Neutrophil (primary cell): ENCODE data around the gene SPIRE2.

ENCODE experiments used
- H3K27ac ChIP-seq: fragments of 200-600 bp; sonication (generic); 2 replicates; pipeline ENCODE4 v1.5.1; 2016; ENCODE audit warnings: mild to moderate bottlenecking, moderate library complexity
- H3K27me3 ChIP-seq: fragments of 200-600 bp; sonication (generic); 2 replicates; pipeline ENCODE4 v1.6.0; 2016; ENCODE audit warnings: mild to moderate bottlenecking
- H3K36me3 ChIP-seq: fragments of 200-600 bp; sonication (generic); 2 replicates; pipeline ENCODE4 v1.5.1; 2017
- H3K4me1 ChIP-seq, 2 experiments: fragments of 200-600 bp in 1 of 2; sonication (generic) in 1 of 2; 1 replicate in 1 of 2; 2 replicates in 1 of 2; pipeline versions ENCODE4 v1.5.1 to v1.6.1; 2013 to 2016; ENCODE audit warnings: low read depth in 1 of 2, low read length in 1 of 2, mild to moderate bottlenecking in 1 of 2, moderate library complexity in 1 of 2; ENCODE audit not compliant: control insufficient read depth in 1 of 2, insufficient read depth in 1 of 2
- H3K4me3 ChIP-seq, 2 experiments: fragments of 200-600 bp in 1 of 2; sonication (generic) in 1 of 2; 1 replicate in 1 of 2; 2 replicates in 1 of 2; pipeline ENCODE4 v1.5.1; 2013 to 2016; ENCODE audit warnings: low read depth in 1 of 2, low read length in 1 of 2, mild to moderate bottlenecking in 1 of 2, moderate library complexity in 1 of 2
- H3K9me3 ChIP-seq: fragments of 200-600 bp; sonication (generic); 2 replicates; pipeline ENCODE4 v1.5.1; 2016
- CTCF ChIP-seq: fragments of 200-600 bp; sonication (generic); IDR thresholded peaks from 2 replicates; pipeline ENCODE4 v1.5.1; 2016; ENCODE audit warnings: antibody characterized with exemption

Gene SPIRE2

GRCh38 chr16:89861648-89862047 is 33.4 kb downstream of the SPIRE2 start:
- no peak overlapping the region for H3K27ac ChIP-seq
- H3K4me1 ChIP-seq: peaks cover 15 to 16% of the 10 kb centered on the region in 2 experiments
- H3K9me3 ChIP-seq: no peaks in the 10 kb centered on the region
- no peak for TF ChIP-seq CTCF
- no peaks in the 10 kb centered on the region for H3K36me3 ChIP-seq
- H3K4me3 ChIP-seq: no peak overlapping the region
- no peaks in the 10 kb centered on the region for H3K27me3 ChIP-seq

GRCh38 chr16:89862732-89863131 is 34.5 kb downstream of the SPIRE2 start:
- no peaks in the 10 kb centered on the region for H3K36me3 ChIP-seq
- peaks cover 15 to 16% of the 10 kb centered on the region in 2 experiments for H3K4me1 ChIP-seq
- no peak overlapping the region for H3K27ac ChIP-seq
- H3K4me3 ChIP-seq: no peak overlapping the region
- TF ChIP-seq CTCF: no peak
- no peaks in the 10 kb centered on the region for H3K9me3 ChIP-seq
- no peaks in the 10 kb centered on the region for H3K27me3 ChIP-seq

GRCh38 chr16:89863741-89864526 is 35.7 kb downstream of the SPIRE2 start:
- no peak for TF ChIP-seq CTCF
- Histone ChIP-seq H3K27me3 (no peaks in the 10 kb centered on the region), H3K27ac (peak overlapping the region; percentile 33), H3K4me1 (peaks cover 15 to 16% of the 10 kb centered on the region in 2 experiments), H3K4me3 (no peak overlapping the region), H3K9me3 (no peaks in the 10 kb centered on the region), H3K36me3 (no peaks in the 10 kb centered on the region)

- H3K9me3 ChIP-seq: no peaks in the 10 kb centered on the region
- TF ChIP-seq CTCF: no peak
- H3K27me3 ChIP-seq: no peaks in the 10 kb centered on the region
- H3K27ac ChIP-seq: no peak overlapping the region
- H3K4me3 ChIP-seq: no peak overlapping the region
- no peaks in the 10 kb centered on the region for H3K36me3 ChIP-seq
- H3K4me1 ChIP-seq: peaks cover 15 to 16% of the 10 kb centered on the region in 2 experiments
Observed at GRCh38 chr16:89864527-89864820, 36.2 kb downstream of the SPIRE2 start.

GRCh38 chr16:89867918-89868317 is 39.6 kb downstream of the SPIRE2 start:
- Histone ChIP-seq H3K9me3 (no peaks in the 10 kb centered on the region), H3K4me3 (no peak overlapping the region), H3K4me1 (peaks cover 19 to 22% of the 10 kb centered on the region in 2 experiments), H3K27ac (no peak overlapping the region), H3K36me3 (no peaks in the 10 kb centered on the region), H3K27me3 (no peaks in the 10 kb centered on the region)
- TF ChIP-seq CTCF: no peak
